MG63 (cell line): Measurements from ENCODE around the gene SFXN2. TPM values are rescaled to one million over a fixed set of nuclear protein-coding genes. Genes with fewer than 3 reads are reported as not detected.
A peak's percentile ranks its signal among the peaks of the same experiment; 100 is the strongest.
"Not testable (repeated sequence)": the region's sequence is repeated elsewhere in the genome, so short reads cannot be mapped to it uniquely, and the experiment has no call there.

Source experiments
- DNase-seq: peaks from one replicate; pipeline ENCODE4 v3.0.0-alpha.2; 2020
- H3K27me3 ChIP-seq: fragments of 250-450 bp; sonication (Bioruptor Pico); 2 replicates; pipeline ENCODE4 v1.5.1; 2020; ENCODE audit warnings: mild to moderate bottlenecking, moderate library complexity
- H3K36me3 ChIP-seq: fragments of 250-450 bp; sonication (Bioruptor Pico); 2 replicates; pipeline ENCODE4 v1.5.1; 2020; ENCODE audit warnings: mild to moderate bottlenecking, moderate library complexity
- H3K4me3 ChIP-seq: fragments of 250-450 bp; sonication (Bioruptor Pico); 2 replicates; pipeline ENCODE4 v1.5.1; 2020; ENCODE audit warnings: mild to moderate bottlenecking, moderate library complexity
- H3K9me3 ChIP-seq: fragments of 250-450 bp; sonication (Bioruptor Pico); 2 replicates; pipeline ENCODE4 v1.5.1; 2020; ENCODE audit warnings: mild to moderate bottlenecking, moderate library complexity
- total RNA-seq: library from RNA; depleted of rRNA; stranded (reverse); fragments of >200 nt; shearing (Covaris generic); gene quantifications from 2 replicates; pipeline ENCODE4 v1.2.3, GENCODE V29; 2014; ENCODE audit warnings: low replicate concordance; rRNA removed

Gene SFXN2
- total RNA-seq, result 0.96 and 6.7 TPM in 2 replicates

- peaks cover 2% of the 10 kb centered on the region; the same call in 1 of the 2 replicates for H3K36me3 ChIP-seq
- no peaks in the 10 kb centered on the region for H3K27me3 ChIP-seq
- no peaks in the 10 kb centered on the region for H3K9me3 ChIP-seq
- peak within 1 kb of the TSS; percentile 90 for H3K4me3 ChIP-seq
- DNase-seq, result peak; percentile 12
Observed at GRCh38 chr10:102714621-102715455, at the start of gene SFXN2. Gene SFXN2 (plus strand): TSS chr10:102714636. CDS start chr10:102726637, 12,001 bp downstream.

GRCh38 chr10:102665904-102666509, 48.4 kb upstream of the SFXN2 start:
- DNase-seq, result no peak
- Histone ChIP-seq H3K36me3 (no peaks in the 10 kb centered on the region), H3K27me3 (no peaks in the 10 kb centered on the region), H3K4me3 (no peak overlapping the region), H3K9me3 (no peaks in the 10 kb centered on the region)

- not testable (repeated sequence) for DNase-seq, H3K9me3 ChIP-seq, H3K36me3 ChIP-seq, H3K4me3 ChIP-seq, H3K27me3 ChIP-seq
Observed at GRCh38 chr10:102667411-102667810, 47.0 kb upstream of the SFXN2 start.

- H3K4me3 ChIP-seq, result no peak overlapping the region
- H3K9me3 ChIP-seq, result no peaks in the 10 kb centered on the region
- no peaks in the 10 kb centered on the region for H3K36me3 ChIP-seq
- DNase-seq, result no peak
- no peaks in the 10 kb centered on the region for H3K27me3 ChIP-seq
Observed at GRCh38 chr10:102668326-102669107, 45.9 kb upstream of the SFXN2 start.

GRCh38 chr10:102669206-102670064, 45.0 kb upstream of the SFXN2 start:
- Histone ChIP-seq H3K27me3 (no peaks in the 10 kb centered on the region), H3K4me3 (no peak overlapping the region), H3K9me3 (no peaks in the 10 kb centered on the region), H3K36me3 (no peaks in the 10 kb centered on the region)
- peak; percentile 54 for DNase-seq

GRCh38 chr10:102670065-102670670, 44.3 kb upstream of the SFXN2 start:
- no peak for DNase-seq
- H3K9me3 ChIP-seq, result no peaks in the 10 kb centered on the region
- no peak overlapping the region for H3K4me3 ChIP-seq
- H3K27me3 ChIP-seq, result no peaks in the 10 kb centered on the region
- H3K36me3 ChIP-seq, result no peaks in the 10 kb centered on the region

GRCh38 chr10:102670871-102671434, 43.5 kb upstream of the SFXN2 start:
- DNase-seq, result no peak
- Histone ChIP-seq H3K36me3 (no peaks in the 10 kb centered on the region), H3K9me3 (no peaks in the 10 kb centered on the region), H3K27me3 (no peaks in the 10 kb centered on the region), H3K4me3 (no peak overlapping the region)

- Histone ChIP-seq H3K36me3 (no peaks in the 10 kb centered on the region), H3K4me3 (no peak overlapping the region), H3K27me3 (no peaks in the 10 kb centered on the region), H3K9me3 (no peaks in the 10 kb centered on the region)
- DNase-seq, result no peak
Observed at GRCh38 chr10:102673236-102673818, 41.1 kb upstream of the SFXN2 start.

GRCh38 chr10:102673819-102674511, 40.5 kb upstream of the SFXN2 start:
- H3K9me3 ChIP-seq, result no peaks in the 10 kb centered on the region
- no peak overlapping the region for H3K4me3 ChIP-seq
- H3K27me3 ChIP-seq, result no peaks in the 10 kb centered on the region
- DNase-seq, result no peak
- H3K36me3 ChIP-seq, result no peaks in the 10 kb centered on the region

- no peak for DNase-seq
- H3K27me3 ChIP-seq, result no peaks in the 10 kb centered on the region
- H3K9me3 ChIP-seq, result no peaks in the 10 kb centered on the region
- H3K36me3 ChIP-seq, result no peaks in the 10 kb centered on the region
- H3K4me3 ChIP-seq, result no peak overlapping the region
Observed at GRCh38 chr10:102674566-102674965, 39.9 kb upstream of the SFXN2 start.

GRCh38 chr10:102675011-102675665, 39.3 kb upstream of the SFXN2 start:
- no peak overlapping the region for H3K4me3 ChIP-seq
- H3K9me3 ChIP-seq, result no peaks in the 10 kb centered on the region
- DNase-seq, result no peak
- H3K27me3 ChIP-seq, result no peaks in the 10 kb centered on the region
- H3K36me3 ChIP-seq, result no peaks in the 10 kb centered on the region

GRCh38 chr10:102675666-102676533, 38.5 kb upstream of the SFXN2 start:
- no peaks in the 10 kb centered on the region for H3K36me3 ChIP-seq
- no peaks in the 10 kb centered on the region for H3K9me3 ChIP-seq
- H3K27me3 ChIP-seq, result no peaks in the 10 kb centered on the region
- H3K4me3 ChIP-seq, result no peak overlapping the region
- no peak for DNase-seq

GRCh38 chr10:102676534-102677315, 37.7 kb upstream of the SFXN2 start:
- no peak overlapping the region for H3K4me3 ChIP-seq
- H3K27me3 ChIP-seq, result no peaks in the 10 kb centered on the region
- no peak for DNase-seq
- no peaks in the 10 kb centered on the region for H3K9me3 ChIP-seq
- peaks cover under 1% of the 10 kb centered on the region; the same call in 1 of the 2 replicates for H3K36me3 ChIP-seq
